Astrocyte of the spinal cord (primary cell): ENCODE measurements around the gene XPA.

Experiments
- DNase-seq: peaks from one replicate; pipeline ENCODE4 v3.0.0; 2011; ENCODE audit warnings: low read depth, low spot score
- H3K4me3 ChIP-seq: 2 replicates; pipeline ENCODE4 v1.5.1; 2011; ENCODE audit warnings: low read depth, mild to moderate bottlenecking, low read length, moderate library complexity
- in situ Hi-C: cut with HindIII; loops from 2 replicates; pipeline ENCODE4 v1.10.0; 2017; ENCODE audit warnings: low sequenced_read_pairs
- TF ChIP-seq, protein P1 (sequence below): IDR thresholded peaks from 2 replicates; pipeline ENCODE4 v1.5.1; 2012; ENCODE audit warnings: low read depth, mild to moderate bottlenecking, low read length, inconsistent platforms

Gene XPA

DNA sequence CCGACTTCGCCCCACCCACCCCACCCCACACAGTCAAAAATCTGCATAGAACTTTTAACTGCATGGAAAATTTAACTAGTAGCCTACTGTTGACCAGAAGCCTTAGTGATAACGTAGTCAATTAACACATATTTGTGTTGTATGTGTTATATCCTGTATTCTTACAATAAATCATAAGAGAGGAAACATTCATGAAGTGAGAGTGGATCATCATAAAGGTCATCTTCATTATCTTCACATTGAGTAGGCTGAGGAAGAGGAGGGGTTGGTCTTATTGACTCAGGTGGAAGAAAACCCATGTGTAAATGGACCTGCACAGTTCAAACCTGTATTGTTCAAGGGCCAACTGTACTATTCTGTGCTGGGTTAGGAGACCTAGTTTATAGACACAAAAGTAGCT, 31.4 kb downstream of the XPA start:
- in situ Hi-C loops: no loop called here
- no peak for DNase-seq
- TF ChIP-seq, protein P1, sequence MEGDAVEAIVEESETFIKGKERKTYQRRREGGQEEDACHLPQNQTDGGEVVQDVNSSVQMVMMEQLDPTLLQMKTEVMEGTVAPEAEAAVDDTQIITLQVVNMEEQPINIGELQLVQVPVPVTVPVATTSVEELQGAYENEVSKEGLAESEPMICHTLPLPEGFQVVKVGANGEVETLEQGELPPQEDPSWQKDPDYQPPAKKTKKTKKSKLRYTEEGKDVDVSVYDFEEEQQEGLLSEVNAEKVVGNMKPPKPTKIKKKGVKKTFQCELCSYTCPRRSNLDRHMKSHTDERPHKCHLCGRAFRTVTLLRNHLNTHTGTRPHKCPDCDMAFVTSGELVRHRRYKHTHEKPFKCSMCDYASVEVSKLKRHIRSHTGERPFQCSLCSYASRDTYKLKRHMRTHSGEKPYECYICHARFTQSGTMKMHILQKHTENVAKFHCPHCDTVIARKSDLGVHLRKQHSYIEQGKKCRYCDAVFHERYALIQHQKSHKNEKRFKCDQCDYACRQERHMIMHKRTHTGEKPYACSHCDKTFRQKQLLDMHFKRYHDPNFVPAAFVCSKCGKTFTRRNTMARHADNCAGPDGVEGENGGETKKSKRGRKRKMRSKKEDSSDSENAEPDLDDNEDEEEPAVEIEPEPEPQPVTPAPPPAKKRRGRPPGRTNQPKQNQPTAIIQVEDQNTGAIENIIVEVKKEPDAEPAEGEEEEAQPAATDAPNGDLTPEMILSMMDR: no peak
- H3K4me3 ChIP-seq: no peak overlapping the region

DNA sequence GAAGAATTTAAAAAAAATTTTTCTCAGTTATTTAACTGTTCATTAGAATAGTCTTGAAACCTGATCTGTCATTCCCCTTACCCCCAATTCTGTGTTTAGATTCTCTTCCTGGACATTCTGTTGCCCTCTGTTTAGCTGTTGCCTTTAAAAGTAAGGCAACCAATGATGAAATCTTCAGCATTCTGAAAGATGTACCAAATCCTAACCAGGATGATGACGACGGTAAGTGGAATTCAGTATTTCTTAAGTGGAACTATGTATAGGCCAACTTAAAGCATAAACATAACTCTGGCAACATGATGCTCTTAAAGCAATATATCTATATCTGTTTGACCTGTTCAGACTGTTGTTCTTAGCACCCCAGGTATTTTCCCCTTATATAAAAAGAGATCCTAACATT, 36.3 kb downstream of the XPA start:
- DNase-seq: no peak
- TF ChIP-seq, protein P1: no peak
- H3K4me3 ChIP-seq: no peak overlapping the region
- in situ Hi-C loops: no loop called here

DNA sequence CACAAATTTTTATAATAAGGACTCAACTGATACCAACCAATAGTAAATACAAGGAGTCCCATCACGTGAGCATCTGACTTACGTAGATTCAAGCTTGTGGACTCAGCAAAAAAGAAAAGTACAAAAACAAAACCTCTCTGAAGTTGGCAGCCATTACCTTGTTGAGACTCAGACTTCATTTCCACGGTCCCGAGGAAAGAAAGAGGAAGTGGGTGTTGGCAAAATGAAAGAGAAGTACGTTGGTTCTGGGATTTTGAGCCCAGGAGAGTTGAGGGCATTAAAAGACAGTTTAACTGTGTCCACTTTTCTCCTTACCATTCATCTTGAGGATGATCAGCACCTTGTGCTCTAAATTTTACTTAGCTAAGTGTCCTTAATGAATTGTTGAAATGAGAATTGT, 36.8 kb downstream of the XPA start:
- TF ChIP-seq, protein P1: no peak
- in situ Hi-C loops: no loop called here
- H3K4me3 ChIP-seq: no peak overlapping the region
- DNase-seq: no peak

DNA sequence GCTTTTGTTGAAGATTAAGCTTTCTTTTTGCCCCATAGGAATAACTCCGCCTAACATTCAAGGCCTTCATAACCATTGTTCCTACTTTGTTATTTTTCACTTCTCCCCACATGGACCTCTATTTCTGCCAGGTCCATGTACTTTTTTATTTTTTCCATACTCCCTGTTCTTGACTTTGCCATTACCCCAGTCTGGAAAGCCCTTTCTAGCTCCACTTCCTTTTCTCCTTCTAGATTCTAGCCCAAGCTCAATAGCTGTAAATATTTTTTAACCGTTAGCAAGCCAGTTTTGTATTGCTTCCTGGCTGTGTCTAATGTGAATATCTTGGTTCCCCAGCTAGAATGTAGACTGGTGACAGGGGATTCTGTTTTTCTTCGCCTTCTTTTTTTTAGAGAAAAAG, 37.4 kb downstream of the XPA start:
- no peak for DNase-seq
- TF ChIP-seq, protein P1: no peak
- in situ Hi-C loops: no loop called here
- no peak overlapping the region for H3K4me3 ChIP-seq

DNA sequence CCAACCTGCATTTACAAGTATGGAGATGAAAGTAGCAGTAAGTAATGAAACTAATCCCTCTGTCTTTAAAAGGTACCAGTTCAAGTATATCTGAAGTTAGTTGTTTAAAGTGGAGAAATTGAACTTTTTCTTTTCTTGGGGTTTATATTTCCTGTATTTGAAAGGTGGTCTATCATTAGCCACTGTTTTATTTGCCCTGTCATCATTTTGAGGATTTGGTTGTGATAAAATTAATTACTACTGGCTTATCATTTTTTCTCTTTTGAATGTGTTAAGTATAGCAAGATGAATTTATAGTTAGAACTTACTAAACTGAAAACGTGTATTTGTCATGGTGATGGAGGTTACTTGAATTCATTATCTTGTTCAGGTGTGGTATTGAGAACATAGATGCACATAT, 38.4 kb downstream of the XPA start:
- no peak overlapping the region for H3K4me3 ChIP-seq
- in situ Hi-C loops: no loop called here
- TF ChIP-seq, protein P1: no peak
- DNase-seq: no peak

DNA sequence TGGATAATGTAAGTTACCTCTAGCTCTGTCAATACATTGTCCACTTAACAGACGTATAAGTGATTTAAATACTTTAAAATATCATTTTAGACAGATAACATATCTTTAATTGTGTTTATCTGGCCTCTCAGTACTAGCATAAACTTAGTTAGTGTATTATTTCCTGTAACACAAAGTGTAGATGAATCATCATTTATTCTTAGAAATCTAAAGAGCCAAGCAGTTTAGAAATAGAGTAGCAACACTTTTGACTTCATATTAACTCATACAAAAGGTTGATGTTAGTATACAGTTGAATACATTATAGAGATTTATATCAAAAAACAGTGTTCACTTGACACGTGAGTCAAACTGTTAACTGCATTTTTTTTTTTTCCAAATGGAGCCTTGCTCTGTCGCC, 45.5 kb downstream of the XPA start:
- in situ Hi-C loops: no loop called here
- H3K4me3 ChIP-seq: no peak overlapping the region
- TF ChIP-seq, protein P1: no peak
- no peak for DNase-seq

DNA sequence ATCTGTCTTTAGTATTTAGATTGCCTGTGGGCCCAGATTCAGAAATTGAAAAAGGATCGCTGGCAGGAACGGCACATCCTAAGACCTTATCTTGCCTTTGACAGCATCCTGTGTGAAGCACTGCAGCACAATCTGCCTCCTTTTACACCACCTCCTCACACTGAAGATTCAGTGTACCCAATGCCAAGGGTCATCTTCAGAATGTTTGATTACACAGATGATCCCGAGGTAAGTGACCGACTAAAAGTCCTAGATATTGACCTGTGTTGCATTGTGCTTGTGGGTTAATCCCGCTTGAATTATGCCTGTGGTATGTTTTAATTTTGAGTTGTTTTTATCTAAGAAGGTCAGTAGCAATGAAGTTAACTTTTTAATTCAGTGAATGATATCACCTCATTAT, 49.1 kb downstream of the XPA start:
- no peak for DNase-seq
- in situ Hi-C loops: no loop called here
- H3K4me3 ChIP-seq: no peak overlapping the region
- TF ChIP-seq, protein P1: no peak
